PFSK-1 (cell line): ENCODE measurements around the gene YWHAG.

ENCODE experiments used
- FOXP2 ChIP-seq: optimal IDR thresholded peaks from 2 replicates; pipeline ENCODE3; 2011; ENCODE audit warnings: borderline replicate concordance, control low read depth, inconsistent platforms; ENCODE audit not compliant: insufficient read depth; ENCODE audit errors: extremely low read length, extremely low read depth
- POLR2AphosphoS5 ChIP-seq: IDR thresholded peaks from 2 replicates; pipeline ENCODE4 v1.6.1; 2012; ENCODE audit warnings: low read depth, mild to moderate bottlenecking, control low read depth, low read length, moderate library complexity
- SIN3A ChIP-seq: IDR thresholded peaks from 2 replicates; pipeline ENCODE4 v1.6.1; 2012; ENCODE audit warnings: mild to moderate bottlenecking, low read length, moderate library complexity, borderline replicate concordance; ENCODE audit not compliant: insufficient read depth
- TAF1 ChIP-seq: IDR thresholded peaks from 2 replicates; pipeline ENCODE4 v1.6.1; 2012; ENCODE audit warnings: low read length, control low read depth, borderline replicate concordance; ENCODE audit not compliant: insufficient read depth
- TF ChIP-seq, protein P1 (sequence below), 2 experiments: IDR thresholded peaks; 2 replicates each; pipeline versions ENCODE4 v1.6.1 to v1.8.0; 2011 to 2012; ENCODE audit warnings: low read depth in 2 of 2, low read length in 2 of 2, control low read depth in 1 of 2, inconsistent platforms in 1 of 2, mild to moderate bottlenecking in 1 of 2, moderate library complexity in 1 of 2; ENCODE audit not compliant: insufficient read depth in 1 of 2

The YWHAG gene

DNA sequence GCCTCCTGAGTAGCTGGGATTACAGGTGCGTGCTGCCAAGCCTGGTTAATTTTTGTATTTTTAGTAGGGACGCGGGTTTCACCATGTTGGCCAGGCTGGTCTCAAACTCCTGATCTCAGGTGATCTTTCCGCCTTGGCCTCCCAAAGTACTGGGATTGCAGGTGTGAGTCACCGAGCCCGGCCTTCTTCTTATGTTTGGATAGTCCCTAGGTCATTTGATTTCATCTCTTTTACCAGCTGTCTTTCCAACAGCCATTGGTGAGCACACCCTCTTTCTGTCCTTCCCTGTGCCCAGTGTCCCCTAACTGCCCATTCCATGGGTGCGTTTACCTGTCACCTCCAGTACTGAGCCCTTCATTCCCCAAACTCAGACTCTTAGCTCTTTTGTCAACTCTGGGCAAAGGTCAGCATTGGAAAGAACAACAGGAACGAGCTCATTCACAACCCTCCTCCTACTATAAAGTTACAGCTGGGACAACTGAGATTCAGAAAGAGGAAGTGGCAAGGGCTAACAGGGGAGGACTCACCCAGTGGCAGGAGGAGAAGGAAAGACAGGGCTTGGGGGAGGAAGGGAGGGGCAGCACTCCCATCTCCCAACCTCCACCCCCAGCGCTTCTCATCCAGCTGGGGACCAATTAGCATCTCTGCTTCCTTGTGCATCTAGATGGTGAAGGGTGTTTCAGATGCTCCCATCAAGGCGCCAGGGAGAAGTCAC is 45.1 kb upstream of the YWHAG start:
- TF ChIP-seq, protein P1, sequence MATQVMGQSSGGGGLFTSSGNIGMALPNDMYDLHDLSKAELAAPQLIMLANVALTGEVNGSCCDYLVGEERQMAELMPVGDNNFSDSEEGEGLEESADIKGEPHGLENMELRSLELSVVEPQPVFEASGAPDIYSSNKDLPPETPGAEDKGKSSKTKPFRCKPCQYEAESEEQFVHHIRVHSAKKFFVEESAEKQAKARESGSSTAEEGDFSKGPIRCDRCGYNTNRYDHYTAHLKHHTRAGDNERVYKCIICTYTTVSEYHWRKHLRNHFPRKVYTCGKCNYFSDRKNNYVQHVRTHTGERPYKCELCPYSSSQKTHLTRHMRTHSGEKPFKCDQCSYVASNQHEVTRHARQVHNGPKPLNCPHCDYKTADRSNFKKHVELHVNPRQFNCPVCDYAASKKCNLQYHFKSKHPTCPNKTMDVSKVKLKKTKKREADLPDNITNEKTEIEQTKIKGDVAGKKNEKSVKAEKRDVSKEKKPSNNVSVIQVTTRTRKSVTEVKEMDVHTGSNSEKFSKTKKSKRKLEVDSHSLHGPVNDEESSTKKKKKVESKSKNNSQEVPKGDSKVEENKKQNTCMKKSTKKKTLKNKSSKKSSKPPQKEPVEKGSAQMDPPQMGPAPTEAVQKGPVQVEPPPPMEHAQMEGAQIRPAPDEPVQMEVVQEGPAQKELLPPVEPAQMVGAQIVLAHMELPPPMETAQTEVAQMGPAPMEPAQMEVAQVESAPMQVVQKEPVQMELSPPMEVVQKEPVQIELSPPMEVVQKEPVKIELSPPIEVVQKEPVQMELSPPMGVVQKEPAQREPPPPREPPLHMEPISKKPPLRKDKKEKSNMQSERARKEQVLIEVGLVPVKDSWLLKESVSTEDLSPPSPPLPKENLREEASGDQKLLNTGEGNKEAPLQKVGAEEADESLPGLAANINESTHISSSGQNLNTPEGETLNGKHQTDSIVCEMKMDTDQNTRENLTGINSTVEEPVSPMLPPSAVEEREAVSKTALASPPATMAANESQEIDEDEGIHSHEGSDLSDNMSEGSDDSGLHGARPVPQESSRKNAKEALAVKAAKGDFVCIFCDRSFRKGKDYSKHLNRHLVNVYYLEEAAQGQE (IDR thresholded peaks at IDR 0.05; ENCODE audit: insufficient read depth in 1 of 2, low read depth in 2 of 2, low read length in 2 of 2), result no peak
- TF ChIP-seq POLR2AphosphoS5, result no peak
- TF ChIP-seq FOXP2, result no peak
- TF ChIP-seq TAF1, result no peak
- no peak for TF ChIP-seq SIN3A

DNA sequence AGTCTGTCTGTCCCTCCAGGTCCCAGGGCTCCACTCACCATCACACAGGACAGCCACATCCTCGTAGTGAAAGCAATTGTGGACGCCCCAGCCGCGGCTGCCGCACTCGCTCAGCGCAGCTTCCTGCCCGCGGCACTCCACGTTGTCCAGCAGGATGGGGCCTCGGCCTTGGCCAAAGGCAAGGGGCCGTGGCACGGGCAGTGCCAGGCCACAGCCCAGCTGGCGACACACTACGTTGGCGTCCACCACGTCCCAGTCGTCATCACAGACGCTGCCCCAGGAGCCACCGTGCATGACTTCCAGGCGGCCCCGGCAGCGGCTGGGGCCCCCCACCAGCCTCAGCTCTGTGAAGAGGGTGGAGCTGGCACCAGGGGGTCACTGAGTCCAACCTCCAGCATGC is 41.5 kb upstream of the YWHAG start:
- TF ChIP-seq TAF1, result no peak
- TF ChIP-seq SIN3A, result no peak
- TF ChIP-seq, protein P1 (IDR thresholded peaks at IDR 0.05; ENCODE audit: insufficient read depth in 1 of 2, low read depth in 2 of 2, low read length in 2 of 2), result no peak
- TF ChIP-seq POLR2AphosphoS5, result no peak
- TF ChIP-seq FOXP2, result no peak

DNA sequence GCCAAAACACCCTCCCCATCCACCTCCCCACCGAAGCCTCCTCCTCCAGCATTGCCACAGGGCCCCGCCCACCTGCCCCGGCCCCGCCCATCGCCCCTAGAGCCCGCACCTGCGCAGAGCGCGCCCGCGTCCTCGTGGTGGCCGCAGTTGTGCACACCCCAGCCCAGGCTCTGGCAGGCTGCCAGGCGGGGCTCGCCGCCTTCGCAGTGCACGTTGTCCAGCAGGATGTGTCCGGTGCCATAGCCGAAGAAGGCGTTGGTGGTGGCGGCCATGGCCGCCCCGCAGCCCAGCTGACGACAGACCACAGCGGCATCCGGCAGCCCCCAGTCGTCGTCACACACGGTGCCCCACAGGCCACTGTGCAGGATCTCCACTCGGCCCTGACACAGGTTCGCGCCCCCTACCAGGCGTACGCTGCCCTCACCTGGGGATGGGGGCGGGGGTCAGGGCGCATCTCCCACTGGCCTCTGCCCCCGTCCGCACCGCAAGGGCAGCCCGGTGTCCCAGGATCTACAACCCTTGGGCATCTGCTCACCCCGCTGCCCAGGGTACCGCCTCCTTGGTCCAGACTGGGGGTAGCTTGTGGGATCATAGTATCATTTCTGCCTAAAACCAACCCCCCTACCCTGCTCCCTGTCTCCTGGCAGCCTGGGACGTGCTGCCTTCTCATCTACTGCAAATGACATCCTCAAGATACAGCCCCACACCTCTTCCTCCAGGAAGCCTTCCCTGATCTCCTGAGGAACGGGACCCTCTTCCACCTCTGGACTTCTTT is 38.8 kb upstream of the YWHAG start:
- TF ChIP-seq TAF1 (no peak), POLR2AphosphoS5 (no peak), FOXP2 (no peak), SIN3A (no peak)
- TF ChIP-seq, protein P1 (IDR thresholded peaks at IDR 0.05; ENCODE audit: insufficient read depth in 1 of 2, low read depth in 2 of 2, low read length in 2 of 2), result no peak

DNA sequence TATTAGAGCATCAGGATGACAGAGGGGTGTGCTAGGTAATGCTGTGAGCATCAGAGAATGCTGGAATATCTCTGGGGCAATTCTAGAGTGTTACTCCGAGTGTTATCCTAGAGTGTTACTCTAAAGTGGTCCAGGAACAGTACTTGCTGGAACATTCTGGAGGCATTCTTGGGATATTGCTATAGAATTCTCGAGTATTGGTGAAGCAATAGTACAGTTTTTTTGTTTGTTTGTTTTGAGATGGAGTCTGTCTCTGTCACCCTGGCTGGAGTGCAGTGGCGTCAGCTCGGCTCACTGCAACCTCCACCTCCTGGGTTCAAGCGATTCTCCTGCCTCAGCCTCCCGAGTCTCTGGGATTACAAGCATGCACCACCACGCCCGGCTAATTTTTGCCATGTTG is 38.1 kb upstream of the YWHAG start:
- no peak for TF ChIP-seq POLR2AphosphoS5
- no peak for TF ChIP-seq TAF1
- TF ChIP-seq, protein P1 (IDR thresholded peaks at IDR 0.05; ENCODE audit: insufficient read depth in 1 of 2, low read depth in 2 of 2, low read length in 2 of 2), result no peak
- no peak for TF ChIP-seq SIN3A
- no peak for TF ChIP-seq FOXP2
